GM13977 (cell line): Measurements from ENCODE around the gene DNHD1.

ENCODE experiments used
- DNase-seq: peaks from one replicate; pipeline ENCODE4 v3.0.0; 2012; ENCODE audit warnings: low spot score
- CTCF ChIP-seq: IDR thresholded peaks from 2 replicates; pipeline ENCODE4 v1.5.1; 2012; ENCODE audit warnings: mild to moderate bottlenecking, control low read depth; ENCODE audit not compliant: insufficient read depth; ENCODE audit errors: extremely low read depth, missing control alignments
- in situ Hi-C: fragments of 300-500 bp; cut with MboI; formaldehyde crosslinking; loops from one replicate; pipeline ENCODE4 v1.12.0; 2022; ENCODE audit warnings: low sequenced_read_pairs, low pct_unique_long_range_greater_than_20kb, mixed read lengths, inconsistent platforms; ENCODE audit not compliant: unreplicated experiment

Gene DNHD1

GRCh38 chr11:6476571-6476970 lies 20.5 kb upstream of the DNHD1 start:
- no peak for TF ChIP-seq CTCF
- no peak for DNase-seq

GRCh38 chr11:6480299-6480914 lies 16.7 kb upstream of the DNHD1 start:
- no peak for TF ChIP-seq CTCF
- in situ Hi-C loops = no loop called here

More at GRCh38 chr11:6476571-6476970, 20.5 kb upstream of the DNHD1 start:
- in situ Hi-C loops = no loop called here

GRCh38 chr11:6481012-6481923 lies 15.8 kb upstream of the DNHD1 start, which contains the start of the genes ARFIP2 and TIMM10B:
TSS of gene ARFIP2 (minus strand) at chr11:6481331. CDS start at chr11:6480421, 910 bp downstream.
TSS of gene TIMM10B (plus strand) at chr11:6481501. CDS start at chr11:6481517, 16 bp downstream.
- TF ChIP-seq CTCF = no peak
- in situ Hi-C loops = no loop called here
- peak; percentile 98 for DNase-seq

More at GRCh38 chr11:6480299-6480914, 16.7 kb upstream of the DNHD1 start:
- no peak for DNase-seq

GRCh38 chr11:6481924-6482275 lies 15.2 kb upstream of the DNHD1 start:
- no peak for DNase-seq
- in situ Hi-C loops = no loop called here
- TF ChIP-seq CTCF = no peak

GRCh38 chr11:6482441-6482840 lies 14.6 kb upstream of the DNHD1 start:
- TF ChIP-seq CTCF = no peak
- no peak for DNase-seq
- in situ Hi-C loops = no loop called here

- DNase-seq = no peak
- in situ Hi-C loops = no loop called here
- no peak for TF ChIP-seq CTCF
These were observed 14.1 kb upstream of the DNHD1 start for GRCh38 chr11:6483015-6483414.
